Measurements from ENCODE around the gene NFASC. TPM values are rescaled to one million over a fixed set of nuclear protein-coding genes. Genes with fewer than 3 reads are reported as not detected.

Gene NFASC
- total and polyA plus RNA-seq, 8 donors: 1.1 to 54.2 (median 13.3) TPM

DNA sequence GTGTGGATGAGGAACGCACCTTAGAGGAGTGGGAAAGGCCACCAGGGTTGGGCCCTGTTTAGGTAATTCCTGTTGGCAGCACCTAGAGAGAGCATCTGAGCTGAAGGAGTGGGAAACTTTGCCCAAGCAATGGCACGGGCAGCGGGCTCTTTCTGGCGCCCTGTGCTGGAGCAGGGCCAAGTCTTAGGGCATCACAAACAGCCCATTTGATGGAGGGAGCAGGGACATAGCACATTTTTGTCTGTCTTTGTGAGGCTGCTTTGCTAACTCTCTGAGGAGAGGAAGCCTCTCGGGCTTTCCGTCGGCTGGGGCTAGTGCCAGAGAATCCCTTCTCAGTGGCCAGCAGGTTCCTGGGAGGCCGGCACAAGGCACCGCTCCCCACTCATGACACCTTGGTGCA, 149.8 kb downstream of the NFASC start:
- Histone ChIP-seq H3K27ac (no peak overlapping the region), H3K4me1 (no peaks in the 10 kb centered on the region), H3K4me3 (no peak overlapping the region), H3K36me3 (peaks cover 0 to 12% (median 2%) of the 10 kb centered on the region in 4 donors), H3K9me3 (no peaks in the 10 kb centered on the region), H3K27me3 (no peaks in the 10 kb centered on the region)
- no peak for DNase-seq
- 81 to 96% (median 89%) methylated on average over 8 to 9 of the region's 9 CpGs for WGBS, 5 donors
- intact Hi-C loops (cut with DNase I; ENCODE audit: low total_unique reads): no loop called here
- TF ChIP-seq, protein P1, sequence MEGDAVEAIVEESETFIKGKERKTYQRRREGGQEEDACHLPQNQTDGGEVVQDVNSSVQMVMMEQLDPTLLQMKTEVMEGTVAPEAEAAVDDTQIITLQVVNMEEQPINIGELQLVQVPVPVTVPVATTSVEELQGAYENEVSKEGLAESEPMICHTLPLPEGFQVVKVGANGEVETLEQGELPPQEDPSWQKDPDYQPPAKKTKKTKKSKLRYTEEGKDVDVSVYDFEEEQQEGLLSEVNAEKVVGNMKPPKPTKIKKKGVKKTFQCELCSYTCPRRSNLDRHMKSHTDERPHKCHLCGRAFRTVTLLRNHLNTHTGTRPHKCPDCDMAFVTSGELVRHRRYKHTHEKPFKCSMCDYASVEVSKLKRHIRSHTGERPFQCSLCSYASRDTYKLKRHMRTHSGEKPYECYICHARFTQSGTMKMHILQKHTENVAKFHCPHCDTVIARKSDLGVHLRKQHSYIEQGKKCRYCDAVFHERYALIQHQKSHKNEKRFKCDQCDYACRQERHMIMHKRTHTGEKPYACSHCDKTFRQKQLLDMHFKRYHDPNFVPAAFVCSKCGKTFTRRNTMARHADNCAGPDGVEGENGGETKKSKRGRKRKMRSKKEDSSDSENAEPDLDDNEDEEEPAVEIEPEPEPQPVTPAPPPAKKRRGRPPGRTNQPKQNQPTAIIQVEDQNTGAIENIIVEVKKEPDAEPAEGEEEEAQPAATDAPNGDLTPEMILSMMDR (IDR thresholded peaks at IDR 0.05): no peak
- TF ChIP-seq POLR2A (IDR thresholded peaks at IDR 0.05) (no peak), POLR2AphosphoS5 (IDR thresholded peaks at IDR 0.05) (no peak), EP300 (IDR thresholded peaks at IDR 0.05) (no peak)

DNA sequence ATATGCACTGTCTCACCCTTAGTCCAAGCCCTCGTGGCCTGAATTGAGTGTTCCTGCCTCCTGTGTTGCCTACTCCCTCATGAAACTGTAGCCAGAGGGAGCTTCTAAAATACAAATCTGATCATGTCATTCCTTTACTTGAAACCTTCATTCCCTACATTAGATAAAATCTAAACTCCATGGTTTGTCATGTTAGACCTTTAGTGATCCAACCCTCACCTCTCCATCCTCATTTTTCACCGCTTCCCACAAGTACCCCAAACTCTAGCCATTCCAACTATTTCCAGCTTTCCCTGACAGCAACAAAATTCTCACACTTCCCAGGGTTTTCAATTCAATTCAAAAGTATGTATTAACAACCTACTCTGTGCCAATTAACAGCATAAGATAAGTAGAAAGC, 154.0 kb downstream of the NFASC start:
- no peaks in the 10 kb centered on the region for H3K36me3 ChIP-seq
- no peak for DNase-seq
- 84 to 94% (median 90%) methylated on average over 2 of the region's 2 CpGs for WGBS, 5 donors
- no peak overlapping the region for H3K27ac ChIP-seq
- peaks cover 0 to 21% (median 0%) of the 10 kb centered on the region in 3 donors for H3K27me3 ChIP-seq
- H3K9me3 ChIP-seq: no peaks in the 10 kb centered on the region
- no peak overlapping the region for H3K4me3 ChIP-seq
- TF ChIP-seq EP300 (IDR thresholded peaks at IDR 0.05) (no peak), POLR2A (IDR thresholded peaks at IDR 0.05) (no peak), POLR2AphosphoS5 (IDR thresholded peaks at IDR 0.05) (no peak)
- TF ChIP-seq, protein P1 (IDR thresholded peaks at IDR 0.05): no peak
- H3K4me1 ChIP-seq: no peaks in the 10 kb centered on the region
- intact Hi-C loops (cut with DNase I; ENCODE audit: low total_unique reads): no loop called here

GRCh38 chr1:205025239-205025638, 154.6 kb downstream of the NFASC start:
- Histone ChIP-seq H3K4me3 (no peak overlapping the region), H3K9me3 (no peaks in the 10 kb centered on the region), H3K36me3 (no peaks in the 10 kb centered on the region), H3K27ac (no peak overlapping the region), H3K4me1 (no peaks in the 10 kb centered on the region), H3K27me3 (peaks cover 0 to 26% (median 0%) of the 10 kb centered on the region in 3 donors)
- 80 to 91% (median 86%) methylated on average over 16 of the region's 16 CpGs for WGBS, 5 donors
- no peak for TF ChIP-seq POLR2A (IDR thresholded peaks at IDR 0.05)
- TF ChIP-seq POLR2AphosphoS5 (IDR thresholded peaks at IDR 0.05): no peak
- TF ChIP-seq, protein P1 (IDR thresholded peaks at IDR 0.05): no peak
- TF ChIP-seq EP300 (IDR thresholded peaks at IDR 0.05): no peak
- intact Hi-C loops (cut with DNase I; ENCODE audit: low total_unique reads): no loop called here
- no peak for DNase-seq

DNA sequence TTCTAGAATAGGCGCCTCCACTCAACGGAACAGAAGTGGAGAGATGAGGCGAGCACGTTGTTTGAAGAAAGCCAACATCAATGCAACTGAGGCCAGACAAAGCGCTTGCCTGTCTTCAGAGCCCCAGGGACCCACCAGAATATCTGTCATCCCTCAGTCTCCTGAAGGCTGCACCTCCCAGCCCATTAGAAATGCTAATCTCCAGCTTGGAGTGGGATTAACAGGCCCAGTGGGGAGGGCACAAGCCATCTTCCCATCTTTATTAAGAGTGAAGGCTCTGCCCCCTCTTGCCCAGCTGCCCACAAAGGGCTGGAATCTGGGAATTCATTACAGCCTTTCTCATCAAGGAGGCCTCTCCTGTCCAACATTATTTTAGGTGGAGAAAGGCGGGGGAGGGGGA, 155.5 kb downstream of the NFASC start:
- no peak for DNase-seq
- whole genome bisulfite sequencing, 5 donors: 72 to 82% (median 76%) methylated on average over 6 of the region's 6 CpGs
- H3K27ac ChIP-seq: no peak overlapping the region
- TF ChIP-seq EP300 (IDR thresholded peaks at IDR 0.05): no peak
- TF ChIP-seq POLR2AphosphoS5 (IDR thresholded peaks at IDR 0.05): no peak
- TF ChIP-seq, protein P1 (IDR thresholded peaks at IDR 0.05): no peak
- TF ChIP-seq POLR2A (IDR thresholded peaks at IDR 0.05): no peak
- peaks cover 0 to 36% (median 0%) of the 10 kb centered on the region in 3 donors for H3K27me3 ChIP-seq
- no peaks in the 10 kb centered on the region for H3K36me3 ChIP-seq
- H3K9me3 ChIP-seq: no peaks in the 10 kb centered on the region
- H3K4me3 ChIP-seq: no peak overlapping the region
- H3K4me1 ChIP-seq: no peaks in the 10 kb centered on the region
- intact Hi-C loops (cut with DNase I; ENCODE audit: low total_unique reads): no loop called here
